HCT116 (cell line): ENCODE data around the gene OGFOD2. TPM values are rescaled to one million over a fixed set of nuclear protein-coding genes. Genes with fewer than 3 reads are reported as not detected.

Experiments used
- ATAC-seq: fragments of 200-7000 bp; cut with Tn5 transposase; 2 replicates; pipeline ENCODE4 v1.9.1; 2020; ENCODE audit warnings: mild to moderate bottlenecking, moderate library complexity
- BruUV-seq: library from RNA; stranded (reverse); fragments of 400-500 nt; replicated peaks from 2 replicates; lab custom pipeline; 2021; lab: Mats Ljungman, UMichigan
- CTCF ChIA-PET: fragments of 300-600 bp; sonication (Branson Sonifier 250); formaldehyde crosslinking; loops from one replicate; lab custom pipeline; 2021; ENCODE audit warnings: antibody characterized with exemption; lab: Charles Lee
- POLR2A ChIA-PET: fragments of 300-600, 350-600 bp; sonication (Branson Sonifier 250); formaldehyde crosslinking; loops from one replicate; lab custom pipeline; 2021; ENCODE audit warnings: antibody characterized with exemption; lab: Charles Lee
- RAD21 ChIA-PET, 2 experiments: fragments of 300-600 bp; sonication (Branson Sonifier 250); formaldehyde crosslinking; loops; one replicate each; lab custom pipeline; 2023; ENCODE audit warnings: low total read pairs in 2 of 2; ENCODE audit not compliant: uncharacterized antibody in 2 of 2, unreplicated experiment in 2 of 2, low non-redundant PET in 1 of 2; lab: Charles Lee
- DNase-seq: peaks from one replicate; pipeline ENCODE4 v3.0.0-alpha.2; 2010; ENCODE audit warnings: low read depth, low spot score
- H2AFZ ChIP-seq: fragments of 200-600 bp; shearing (Covaris generic), sonication (generic); 2 replicates; pipeline ENCODE4 v1.6.1; 2017; ENCODE audit warnings: low read depth, mixed run types, mixed read lengths, antibody characterized with exemption, low read length; ENCODE audit not compliant: poor library complexity, severe bottlenecking
- H3K27ac ChIP-seq: 2 replicates; pipeline ENCODE4 v1.5.1; 2012; ENCODE audit warnings: low read depth, low read length
- H3K27me3 ChIP-seq: fragments of 200-600 bp; sonication (generic); 2 replicates; pipeline ENCODE4 v1.6.1; 2016; ENCODE audit warnings: mixed run types, low read length, mixed read lengths; ENCODE audit not compliant: insufficient read depth
- H3K36me3 ChIP-seq, 2 experiments: fragments of 200-500 bp in 1 of 2; fragments of 200-600 bp in 1 of 2; sonication (Bioruptor generic) in 1 of 2; sonication (generic) in 1 of 2; 2 replicates each; pipeline versions ENCODE4 v1.5.1 to v1.6.1; 2014 to 2016; ENCODE audit warnings: low read length in 2 of 2, inconsistent platforms in 1 of 2, mixed read lengths in 1 of 2, mixed run types in 1 of 2; ENCODE audit not compliant: insufficient read depth in 2 of 2, control insufficient read depth in 1 of 2
- H3K4me1 ChIP-seq, 2 experiments: fragments of 200-600 bp in 1 of 2; sonication (generic) in 1 of 2; 2 replicates each; pipeline versions ENCODE4 v1.5.1 to v1.6.1; 2012 to 2017; ENCODE audit warnings: low read length in 2 of 2, inconsistent platforms in 1 of 2, mild to moderate bottlenecking in 1 of 2, mixed read lengths in 1 of 2, mixed run types in 1 of 2, moderate library complexity in 1 of 2; ENCODE audit not compliant: insufficient read depth in 2 of 2, control insufficient read depth in 1 of 2
- H3K4me2 ChIP-seq: fragments of 200-600 bp; sonication (generic); 2 replicates; pipeline ENCODE4 v1.6.1; 2017; ENCODE audit warnings: mixed run types, low read length, mixed read lengths
- H3K4me3 ChIP-seq, 2 experiments: fragments of 200-600 bp in 1 of 2; sonication (generic) in 1 of 2; replicated peaks in 1 of 2; 2 replicates each; pipeline ENCODE4 v1.5.1; 2011 to 2016; ENCODE audit warnings: low read length in 2 of 2, control low read depth in 1 of 2, low read depth in 1 of 2, mild to moderate bottlenecking in 1 of 2, mixed read lengths in 1 of 2, mixed run types in 1 of 2
- H3K79me2 ChIP-seq: fragments of 200-600 bp; sonication (generic); 2 replicates; pipeline ENCODE4 v1.6.1; 2017; ENCODE audit warnings: mild to moderate bottlenecking, mixed run types, low read length, moderate library complexity, mixed read lengths; ENCODE audit not compliant: insufficient read depth
- H3K9ac ChIP-seq: fragments of 200-600 bp; sonication (generic); 2 replicates; pipeline ENCODE4 v1.6.1; 2016; ENCODE audit warnings: low read length, mixed read lengths
- H3K9me2 ChIP-seq: fragments of 200-600 bp; sonication (generic), shearing (Covaris generic); 2 replicates; pipeline ENCODE4 v1.6.1; 2017; ENCODE audit warnings: mixed run types, mild to moderate bottlenecking, moderate library complexity; ENCODE audit not compliant: insufficient read depth
- H3K9me3 ChIP-seq, 2 experiments: fragments of 200-500 bp in 1 of 2; fragments of 200-600 bp in 1 of 2; sonication (Bioruptor generic) in 1 of 2; sonication (generic) in 1 of 2; 2 replicates each; pipeline ENCODE4 v1.6.1; 2014 to 2017; ENCODE audit warnings: low read length in 2 of 2, mixed read lengths in 2 of 2, inconsistent platforms in 1 of 2, low read depth in 1 of 2, mild to moderate bottlenecking in 1 of 2, mixed run types in 1 of 2, moderate library complexity in 1 of 2; ENCODE audit not compliant: control insufficient read depth in 1 of 2, insufficient read depth in 1 of 2
- H4K20me1 ChIP-seq: fragments of 200-600 bp; sonication (generic), shearing (Covaris generic); 2 replicates; pipeline ENCODE4 v1.6.1; 2017; ENCODE audit warnings: mixed run types, mild to moderate bottlenecking, moderate library complexity; ENCODE audit not compliant: insufficient read depth
- CEBPB ChIP-seq: IDR thresholded peaks from 2 replicates; pipeline ENCODE4 v1.6.1; 2012; ENCODE audit warnings: low read depth
- POLR2A ChIP-seq: IDR thresholded peaks from 2 replicates; pipeline ENCODE4 v1.7.0; 2011; ENCODE audit warnings: borderline replicate concordance; ENCODE audit not compliant: insufficient read depth, insufficient read length; ENCODE audit errors: extremely low read depth
- RAD21 ChIP-seq: IDR thresholded peaks from 2 replicates; pipeline ENCODE4 v1.6.1; 2012; ENCODE audit warnings: low read depth, mild to moderate bottlenecking
- SIN3A ChIP-seq: IDR thresholded peaks from 2 replicates; pipeline ENCODE4 v1.6.1; 2012; ENCODE audit warnings: low read depth
- SRF ChIP-seq: IDR thresholded peaks from 2 replicates; pipeline ENCODE4 v1.6.1; 2012; ENCODE audit warnings: low read depth
- TCF7L2 ChIP-seq: IDR thresholded peaks from 2 replicates; pipeline ENCODE4 v1.7.0; 2011; ENCODE audit warnings: borderline replicate concordance, inconsistent platforms; ENCODE audit not compliant: insufficient read depth, insufficient read length; ENCODE audit errors: extremely low read depth
- YY1 ChIP-seq: IDR thresholded peaks from 2 replicates; pipeline ENCODE4 v1.6.1; 2011; ENCODE audit warnings: low read length, low read depth, moderate library complexity, mild to moderate bottlenecking; ENCODE audit not compliant: insufficient replicate concordance; ENCODE audit errors: extremely low read depth
- ZBTB33 ChIP-seq: IDR thresholded peaks from 2 replicates; pipeline ENCODE4 v1.6.1; 2011; ENCODE audit warnings: mild to moderate bottlenecking, low read length, moderate library complexity; ENCODE audit not compliant: insufficient replicate concordance; ENCODE audit errors: extremely low read depth
- ZFX ChIP-seq: fragments of 450-650 bp; IDR thresholded peaks from 2 replicates; pipeline ENCODE4 v1.6.1; 2017
- ZNF274 ChIP-seq: fragments of 200-500 bp; sonication (Bioruptor generic); IDR thresholded peaks from 2 replicates; pipeline ENCODE4 v1.6.1; 2014; ENCODE audit warnings: mild to moderate bottlenecking, low read depth, low read length, inconsistent platforms
- intact Hi-C: fragments of 100-400 bp; cut with micrococcal nuclease; formaldehyde crosslinking; loops from 2 replicates; pipeline ENCODE4 v1.10.0; 2022
- total RNA-seq: library from RNA; stranded (reverse); gene quantifications from one replicate; pipeline ENCODE4 v1.2.1, GENCODE V29; 2021; ENCODE audit not compliant: unreplicated experiment

Gene OGFOD2
- total RNA-seq, 1 experiment from 2014 or later = 29.5 TPM

DNA sequence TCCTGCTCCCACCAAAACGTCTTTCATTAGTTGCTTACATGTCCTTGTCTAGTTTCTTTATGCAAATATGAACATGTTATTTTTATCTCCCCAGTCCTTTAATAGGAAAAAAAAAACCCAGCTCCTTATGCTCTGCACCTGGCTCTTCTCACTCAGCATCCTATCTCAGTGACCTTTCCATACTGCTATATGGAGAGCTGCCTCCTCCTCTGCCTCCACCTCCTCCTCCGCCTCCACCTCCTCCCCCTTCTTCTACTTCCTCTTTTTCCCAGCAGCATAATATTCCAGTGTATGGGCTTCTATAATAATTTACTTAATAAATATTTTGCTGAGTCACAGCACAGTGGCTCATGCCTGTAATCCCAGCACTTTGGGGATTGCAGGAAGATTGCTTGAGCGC lies 40.3 kb upstream of the OGFOD2 start:
- H4K20me1 ChIP-seq = no peaks in the 10 kb centered on the region
- H3K27ac ChIP-seq = no peak overlapping the region
- no peaks in the 10 kb centered on the region for H3K27me3 ChIP-seq
- POLR2A ChIA-PET = no interaction called here
- no peaks in the 10 kb centered on the region for H3K9me3 ChIP-seq
- intact Hi-C loops = no loop called here
- H3K9ac ChIP-seq = no peak overlapping the region
- ATAC-seq (no peak), DNase-seq (no peak)
- RAD21 ChIA-PET = no interaction called here
- H3K4me3 ChIP-seq = no peak overlapping the region
- H3K9me2 ChIP-seq = no peaks in the 10 kb centered on the region
- no peaks in the 10 kb centered on the region for H3K36me3 ChIP-seq
- TF ChIP-seq CEBPB = no peak
- TF ChIP-seq ZFX = no peak
- no peak for TF ChIP-seq SIN3A
- no peak for TF ChIP-seq RAD21
- CTCF ChIA-PET = no interaction called here
- BruUV-seq = no TSS peak
- H3K4me2 ChIP-seq = no peak overlapping the region
- H2AFZ ChIP-seq = no peak overlapping the region
- no peaks in the 10 kb centered on the region for H3K79me2 ChIP-seq
- H3K4me1 ChIP-seq = peaks cover 0 to 6% of the 10 kb centered on the region in 2 experiments; a peak in 2 of 4 replicates

DNA sequence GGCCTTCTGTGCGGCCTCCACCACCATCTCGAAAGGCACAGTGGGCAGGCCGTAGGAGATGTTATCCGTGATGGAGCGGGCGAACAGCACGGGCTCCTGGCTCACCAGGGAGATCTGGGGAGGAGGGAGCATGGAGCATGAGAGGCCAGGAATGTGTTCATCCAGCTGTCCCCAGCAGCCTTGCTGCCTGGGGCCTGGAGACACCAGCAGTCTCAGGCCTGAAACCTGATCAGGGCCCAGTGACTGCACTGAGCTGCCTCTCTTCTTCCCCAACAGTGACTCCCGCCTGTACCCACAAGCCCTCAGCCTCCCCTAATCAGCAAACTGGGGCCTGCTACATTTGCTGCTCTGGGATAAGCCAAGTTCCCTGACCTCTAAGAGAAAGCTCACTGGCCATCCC lies 39.7 kb upstream of the OGFOD2 start:
- Histone ChIP-seq H3K27me3 (no peaks in the 10 kb centered on the region), H4K20me1 (no peaks in the 10 kb centered on the region), H3K4me1 (peaks cover 2 to 7% of the 10 kb centered on the region in 2 experiments; a peak in 3 of 4 replicates), H3K9me2 (no peaks in the 10 kb centered on the region), H3K9me3 (no peaks in the 10 kb centered on the region), H3K4me3 (no peak overlapping the region), H3K9ac (no peak overlapping the region), H3K36me3 (no peaks in the 10 kb centered on the region), H3K4me2 (no peak overlapping the region), H3K79me2 (no peaks in the 10 kb centered on the region), H3K27ac (no peak overlapping the region), H2AFZ (no peak overlapping the region)
- ChIA-PET CTCF (no interaction called here), RAD21 (no interaction called here), POLR2A (no interaction called here)
- no TSS peak for BruUV-seq
- intact Hi-C loops = no loop called here
- no peak for DNase-seq
- peak; percentile 25; the same call in 1 of the 2 replicates for ATAC-seq
- no peak for TF ChIP-seq ZNF274
- TF ChIP-seq SRF = no peak
- TF ChIP-seq ZBTB33 = no peak
- no peak for TF ChIP-seq POLR2A
- no peak for TF ChIP-seq YY1
- TF ChIP-seq TCF7L2 = no peak
